Astrocyte of the spinal cord (primary cell): ENCODE measurements around the gene RELB.

Source experiments
- DNase-seq: peaks from one replicate; pipeline ENCODE4 v3.0.0; 2011; ENCODE audit warnings: low read depth, low spot score
- H3K4me3 ChIP-seq: 2 replicates; pipeline ENCODE4 v1.5.1; 2011; ENCODE audit warnings: low read depth, mild to moderate bottlenecking, low read length, moderate library complexity
- CTCF ChIP-seq: IDR thresholded peaks from 2 replicates; pipeline ENCODE4 v1.5.1; 2012; ENCODE audit warnings: low read depth, mild to moderate bottlenecking, low read length, inconsistent platforms
- in situ Hi-C: cut with HindIII; loops from 2 replicates; pipeline ENCODE4 v1.10.0; 2017; ENCODE audit warnings: low sequenced_read_pairs

The RELB gene

GRCh38 chr19:45001087-45001739 is at the start of gene RELB:
Gene RELB, plus strand, starts transcription at chr19:45001464. Its CDS starts 116 bp downstream, at chr19:45001580.
- H3K4me3 ChIP-seq, result peak within 1 kb of the TSS; percentile 72
- in situ Hi-C loops, result no loop called here
- DNase-seq, result peak; percentile 87
- TF ChIP-seq CTCF, result no peak

- no peak for TF ChIP-seq CTCF
- in situ Hi-C loops, result no loop called here
- no peak for DNase-seq
- H3K4me3 ChIP-seq, result peak overlapping the region; percentile 87
Observed at GRCh38 chr19:44954278-44954648, 47.0 kb upstream of the RELB start.

GRCh38 chr19:44954649-44955504 is 46.4 kb upstream of the RELB start, which contains the start of gene CLPTM1:
Gene CLPTM1, plus strand, starts transcription at chr19:44955380. Its CDS starts 16 bp downstream, at chr19:44955396.
- in situ Hi-C loops, result no loop called here

GRCh38 chr19:44955505-44956439 is 45.5 kb upstream of the RELB start:
- no peak for TF ChIP-seq CTCF
- no peak for DNase-seq

More at GRCh38 chr19:44954649-44955504, 46.4 kb upstream of the RELB start, which contains the start of gene CLPTM1:
- peak; percentile 99 for DNase-seq
- peak within 1 kb of the TSS; percentile 87 for H3K4me3 ChIP-seq
- TF ChIP-seq CTCF, result no peak

GRCh38 chr19:44957526-44957925 is 43.7 kb upstream of the RELB start:
- no peak overlapping the region for H3K4me3 ChIP-seq
- no peak for DNase-seq
- in situ Hi-C loops, result no loop called here
- no peak for TF ChIP-seq CTCF

More at GRCh38 chr19:44955505-44956439, 45.5 kb upstream of the RELB start:
- H3K4me3 ChIP-seq, result peak overlapping the region; percentile 87
- in situ Hi-C loops, result no loop called here

GRCh38 chr19:44958090-44958489 is 43.2 kb upstream of the RELB start:
- no peak for DNase-seq
- no peak overlapping the region for H3K4me3 ChIP-seq
- TF ChIP-seq CTCF, result no peak
- in situ Hi-C loops, result no loop called here
